H1 (cell line): ENCODE results near the gene FOXF1. TPM values are rescaled to one million over a fixed set of nuclear protein-coding genes. Genes with fewer than 3 reads are reported as not detected.

ENCODE experiments used
- CHD7 ChIP-seq: fragments of 300-600 bp; sonication (generic); IDR thresholded peaks from 2 replicates; pipeline ENCODE4 v1.7.1; 2012; ENCODE audit warnings: low read length, moderate library complexity, mild to moderate bottlenecking, inconsistent platforms; ENCODE audit not compliant: insufficient replicate concordance
- polyA plus RNA-seq, 7 experiments: library from polyadenylated mRNA; depleted of rRNA in 3 of 7; stranded (reverse) in 5 of 7; unstranded in 2 of 7; fragments of >200 nt in 5 of 7; fragments of 200-250 nt in 2 of 7; gene quantifications; 1 replicate in 5 of 7; 2 replicates in 1 of 7; 4 replicates in 1 of 7; pipeline versions ENCODE4 v1.2.1 to v1.2.3, GENCODE V29; 2011 to 2013; ENCODE audit warnings: missing spikeins in 2 of 7, mixed read lengths in 2 of 7
- total RNA-seq: library from RNA; stranded (reverse); fragmentation: NEBNext Ultra II Directional; extraction: Animal tissue kit (Norgen Biotek cat#: 25700); gene quantifications from 2 replicates; pipeline ENCODE4 v1.2.1, GENCODE V29; 2021

FOXF1 gene
- total and polyA plus RNA-seq, 2 of the 8 experiments (the other 6 are each of a cell fraction or from before 2014, with no cell fraction given) = 0.02 TPM; not detected in 1

GRCh38 chr16:86545954-86546637 is 35.8 kb downstream of the FOXF1 start (continued):
- no peak for TF ChIP-seq CHD7
